Caco-2 (cell line): Measurements from ENCODE around the gene PPM1B. TPM values are rescaled to one million over a fixed set of nuclear protein-coding genes. Genes with fewer than 3 reads are reported as not detected.

Experiments used
- BruUV-seq: library from RNA; stranded (reverse); fragments of 400-500 nt; replicated peaks from 2 replicates; lab custom pipeline; 2021; lab: Mats Ljungman, UMichigan
- CTCF ChIA-PET: fragments of 300-600 bp; sonication (Branson Sonifier 250); formaldehyde crosslinking; loops from one replicate; lab custom pipeline; 2022; ENCODE audit warnings: antibody characterized with exemption; lab: Charles Lee
- POLR2A ChIA-PET: fragments of 300-600 bp; sonication (Branson Sonifier 250); formaldehyde crosslinking; loops from one replicate; lab custom pipeline; 2022; ENCODE audit warnings: antibody characterized with exemption; lab: Charles Lee
- DNase-seq, 2 experiments: peaks; one replicate each; pipeline versions ENCODE4 v3.0.0 to v3.0.0-alpha.2; 2020 to 2022
- H3K27me3 ChIP-seq: replicated peaks from 2 replicates; pipeline ENCODE4 v1.6.0; 2011; ENCODE audit warnings: low read length; ENCODE audit not compliant: control insufficient read depth, insufficient read depth
- H3K36me3 ChIP-seq: 2 replicates; pipeline ENCODE4 v1.5.1; 2011; ENCODE audit warnings: low read length; ENCODE audit not compliant: control insufficient read depth, insufficient read depth
- H3K4me1 ChIP-seq: fragments of 250-450 bp; sonication (Bioruptor Pico); 2 replicates; pipeline ENCODE4 v1.5.1; 2020; ENCODE audit warnings: mild to moderate bottlenecking
- H3K4me3 ChIP-seq: 2 replicates; pipeline ENCODE4 v1.5.1; 2011; ENCODE audit warnings: low read depth, mild to moderate bottlenecking, control low read depth, low read length
- H3K9me3 ChIP-seq: fragments of 250-450 bp; sonication (Bioruptor Pico); 2 replicates; pipeline ENCODE4 v1.5.1; 2020; ENCODE audit warnings: mild to moderate bottlenecking, moderate library complexity
- H3K27ac Mint-ChIP-seq: one replicate; pipeline ENCODE4 v1.8.0; 2022; ENCODE audit warnings: mixed read lengths; ENCODE audit not compliant: unreplicated experiment
- H3K27me3 Mint-ChIP-seq: one replicate; pipeline ENCODE4 v1.8.0; 2022; ENCODE audit warnings: mixed read lengths; ENCODE audit not compliant: insufficient read depth, unreplicated experiment
- H3K36me3 Mint-ChIP-seq: one replicate; pipeline ENCODE4 v1.8.0; 2022; ENCODE audit warnings: mild to moderate bottlenecking, mixed read lengths; ENCODE audit not compliant: insufficient read depth, unreplicated experiment
- H3K4me1 Mint-ChIP-seq: one replicate; pipeline ENCODE4 v1.8.0; 2022; ENCODE audit warnings: low read depth, mixed read lengths; ENCODE audit not compliant: unreplicated experiment
- H3K4me3 Mint-ChIP-seq: one replicate; pipeline ENCODE4 v1.8.0; 2022; ENCODE audit warnings: mild to moderate bottlenecking, moderate library complexity, mixed read lengths; ENCODE audit not compliant: unreplicated experiment
- H3K9me3 Mint-ChIP-seq: one replicate; pipeline ENCODE4 v1.8.0; 2022; ENCODE audit warnings: mixed read lengths; ENCODE audit not compliant: unreplicated experiment
- CTCF ChIP-seq, 2 experiments: fragments of 200-600 bp in 1 of 2; IDR thresholded peaks; 1 replicate in 1 of 2; 2 replicates in 1 of 2; pipeline versions ENCODE4 v1.5.1 to v1.8.0; 2011 to 2022; ENCODE audit warnings: antibody characterized with exemption in 1 of 2, control low read depth in 1 of 2, inconsistent platforms in 1 of 2, low read depth in 1 of 2, low read length in 1 of 2, mild to moderate bottlenecking in 1 of 2, moderate library complexity in 1 of 2; ENCODE audit not compliant: insufficient read depth in 1 of 2, severe bottlenecking in 1 of 2, unreplicated experiment in 1 of 2
- intact Hi-C: fragments of 100-400 bp; cut with micrococcal nuclease; formaldehyde crosslinking; loops from one replicate; pipeline ENCODE4 v1.10.0; 2022; ENCODE audit not compliant: unreplicated experiment
- total RNA-seq: library from RNA; stranded (reverse); gene quantifications from 2 replicates; pipeline ENCODE4 v1.2.3, GENCODE V29; 2022

The PPM1B gene
- total RNA-seq, 1 experiment from 2014 or later, result 82.9 TPM

DNA sequence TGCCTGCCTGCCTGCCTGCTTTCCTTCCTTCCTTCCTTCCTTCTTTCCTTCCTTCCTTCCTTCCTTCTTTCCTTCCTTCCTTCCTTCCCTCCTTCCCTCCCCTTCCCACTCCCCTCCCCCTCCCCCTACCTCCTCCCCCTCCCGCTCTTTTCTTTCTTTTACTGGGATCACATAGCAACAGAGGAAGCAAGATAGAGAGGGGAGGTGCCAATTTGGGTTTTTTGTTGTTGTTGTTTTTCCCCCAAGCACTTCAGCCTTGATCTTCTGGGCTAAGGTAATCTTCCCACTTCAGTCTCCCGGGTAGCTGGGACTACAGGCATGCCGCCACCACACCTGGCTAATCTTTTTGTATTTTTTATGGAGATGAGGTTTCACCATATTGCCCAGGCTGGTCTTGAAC lies 20.0 kb downstream of the PPM1B start:
- no peaks in the 10 kb centered on the region for H3K27me3 Mint-ChIP-seq
- ChIA-PET CTCF (interaction anchor here (0.6 kb wide), 1 partner anchor 200 kb away, joined by 3 read pairs; no protein-coding TSS in a partner anchor), POLR2A (no interaction called here)
- H3K27me3 ChIP-seq, result no peaks in the 10 kb centered on the region
- H3K36me3 Mint-ChIP-seq, result peaks cover 26% of the 10 kb centered on the region
- H3K9me3 ChIP-seq, result no peaks in the 10 kb centered on the region
- H3K27ac Mint-ChIP-seq, result no peak overlapping the region
- no peak for DNase-seq
- intact Hi-C loops, result no loop called here
- no peaks in the 10 kb centered on the region for H3K4me1 ChIP-seq
- H3K36me3 ChIP-seq, result no peaks in the 10 kb centered on the region
- peaks cover 14% of the 10 kb centered on the region for H3K4me1 Mint-ChIP-seq
- H3K4me3 Mint-ChIP-seq, result no peak overlapping the region
- H3K4me3 ChIP-seq, result no peak overlapping the region
- H3K9me3 Mint-ChIP-seq, result no peaks in the 10 kb centered on the region
- BruUV-seq, result no TSS peak
- no peak for TF ChIP-seq CTCF (IDR thresholded peaks at IDR 0.05; ENCODE audit: insufficient read depth in 1 of 2, low read depth in 1 of 2, low read length in 1 of 2, severe bottlenecking in 1 of 2, unreplicated experiment in 1 of 2)

DNA sequence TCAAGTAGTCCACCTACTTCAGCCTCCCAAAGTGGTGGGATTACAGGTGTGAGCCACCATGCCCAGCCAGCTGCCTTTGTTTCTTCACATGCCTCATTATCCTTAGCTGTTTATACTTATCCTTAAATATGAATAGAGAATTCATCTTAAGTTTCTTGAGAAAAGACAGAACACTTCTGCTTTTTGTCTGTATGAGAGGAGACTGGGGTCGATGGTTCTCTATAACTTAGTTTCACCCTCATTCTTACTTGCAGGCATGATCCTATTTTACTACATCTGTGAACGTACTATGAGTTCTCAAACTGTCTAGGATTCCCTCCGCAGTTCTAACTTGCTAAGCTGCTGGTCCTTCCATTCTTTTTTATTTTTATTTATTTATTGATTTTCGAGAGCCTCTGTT lies 20.4 kb downstream of the PPM1B start:
- CTCF ChIA-PET, result interaction anchor here (0.6 kb wide), 1 partner anchor 200 kb away, joined by 3 read pairs; no protein-coding TSS in a partner anchor
- POLR2A ChIA-PET, result no interaction called here
- intact Hi-C loops, result no loop called here

DNA sequence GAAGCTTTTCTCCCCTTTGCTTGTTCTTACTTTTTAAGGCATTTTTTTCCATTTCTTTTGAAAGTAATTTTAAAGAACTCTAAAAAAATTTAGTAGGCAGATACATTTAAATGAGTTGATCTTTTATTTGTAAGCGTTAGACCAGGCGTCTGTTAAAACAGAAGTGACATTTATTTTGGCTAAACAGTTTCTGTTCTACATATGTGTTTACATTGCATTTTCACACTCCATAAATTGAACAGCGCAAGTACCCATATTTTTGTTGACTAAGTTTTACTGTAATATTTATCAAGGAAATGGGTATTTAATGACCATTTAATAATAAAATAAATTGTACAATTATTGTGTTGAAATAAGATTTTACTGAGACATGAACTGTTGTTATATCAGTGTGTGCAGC lies 21.9 kb downstream of the PPM1B start:
- Mint-ChIP-seq H3K27me3 (no peaks in the 10 kb centered on the region), H3K36me3 (peaks cover 37% of the 10 kb centered on the region), H3K27ac (peak overlapping the region; percentile 26), H3K4me3 (no peak overlapping the region), H3K9me3 (no peaks in the 10 kb centered on the region), H3K4me1 (peaks cover 5% of the 10 kb centered on the region)
- no peak for DNase-seq
- POLR2A ChIA-PET, result no interaction called here
- H3K36me3 ChIP-seq, result no peaks in the 10 kb centered on the region
- H3K27me3 ChIP-seq, result no peaks in the 10 kb centered on the region
- BruUV-seq, result no TSS peak
- intact Hi-C loops, result no loop called here
- no peaks in the 10 kb centered on the region for H3K4me1 ChIP-seq
- CTCF ChIA-PET, result no interaction called here
- H3K4me3 ChIP-seq, result no peak overlapping the region
- no peaks in the 10 kb centered on the region for H3K9me3 ChIP-seq
- no peak for TF ChIP-seq CTCF (IDR thresholded peaks at IDR 0.05; ENCODE audit: insufficient read depth in 1 of 2, low read depth in 1 of 2, low read length in 1 of 2, severe bottlenecking in 1 of 2, unreplicated experiment in 1 of 2)

More for the DNA sequence above, 20.4 kb downstream of the PPM1B start:
- H3K36me3 ChIP-seq, result no peaks in the 10 kb centered on the region
- Mint-ChIP-seq H3K36me3 (peaks cover 30% of the 10 kb centered on the region), H3K27me3 (no peaks in the 10 kb centered on the region), H3K4me3 (no peak overlapping the region), H3K9me3 (no peaks in the 10 kb centered on the region), H3K27ac (no peak overlapping the region), H3K4me1 (peaks cover 13% of the 10 kb centered on the region)
- no peaks in the 10 kb centered on the region for H3K4me1 ChIP-seq
- no TSS peak for BruUV-seq
- no peaks in the 10 kb centered on the region for H3K27me3 ChIP-seq
- no peaks in the 10 kb centered on the region for H3K9me3 ChIP-seq
- TF ChIP-seq CTCF (IDR thresholded peaks at IDR 0.05; ENCODE audit: insufficient read depth in 1 of 2, low read depth in 1 of 2, low read length in 1 of 2, severe bottlenecking in 1 of 2, unreplicated experiment in 1 of 2), result no peak
- H3K4me3 ChIP-seq, result no peak overlapping the region
- no peak for DNase-seq
